Measurements from ENCODE around the gene UBQLN3. TPM values are rescaled to one million over a fixed set of nuclear protein-coding genes. Genes with fewer than 3 reads are reported as not detected.

Gene UBQLN3
- total RNA-seq, result 0.46 TPM

GRCh38 chr11:5509803-5510202, at the start of gene UBQLN3:
TSS of gene UBQLN3 (minus strand) at chr11:5509957. CDS start at chr11:5509558, 399 bp downstream.

GRCh38 chr11:5548440-5548839, 38.7 kb upstream of the UBQLN3 start, which contains the start of gene OR52H1:
TSS of gene OR52H1 (minus strand) at chr11:5548540. CDS start at chr11:5545505, 3,035 bp downstream.

GRCh38 chr11:5516599-5516998, 6.8 kb upstream of the UBQLN3 start, which contains the start of gene UBQLNL:
TSS of gene UBQLNL (minus strand) at chr11:5516699. CDS start at chr11:5516441, 258 bp downstream.

GRCh38 chr11:5488385-5488784, 21.4 kb downstream of the UBQLN3 start, which contains the start of gene OR52D1:
TSS of gene OR52D1 (plus strand) at chr11:5488685. CDS start at chr11:5488707, 22 bp downstream.

Other genes with a start within 250 kb of the UBQLN3 start
- gene HBE1, start 240.0 kb downstream of the UBQLN3 start, total RNA-seq, result 13.8 TPM
- not detected for gene OR51B4, start 208.0 kb downstream of the UBQLN3 start, total RNA-seq
- gene OR51B2, start 185.7 kb downstream of the UBQLN3 start, total RNA-seq, result 0.46 TPM
- 0.46 TPM for gene OR51B5, start 166.4 kb downstream of the UBQLN3 start, total RNA-seq
- not detected for gene OR51B6, start 158.4 kb downstream of the UBQLN3 start, total RNA-seq
- gene OR51M1, start 126.1 kb downstream of the UBQLN3 start, total RNA-seq, result not detected
- gene OR51Q1, start 87.8 kb downstream of the UBQLN3 start, total RNA-seq, result not detected
- not detected for gene OR51I1, start 68.4 kb downstream of the UBQLN3 start, total RNA-seq
- not detected for gene OR51I2, start 60.6 kb downstream of the UBQLN3 start, total RNA-seq
- gene OR52D1, start 21.3 kb downstream of the UBQLN3 start, total RNA-seq, result not detected
- gene UBQLNL, start 6.7 kb upstream of the UBQLN3 start, total RNA-seq, result 0.46 TPM
- 0.69 TPM for gene OR52H1, start 38.6 kb upstream of the UBQLN3 start, total RNA-seq
- gene OR52B6, start 70.9 kb upstream of the UBQLN3 start, total RNA-seq, result not detected
- gene TRIM6, start 86.7 kb upstream of the UBQLN3 start, total RNA-seq, result 1.2 TPM
- 2.3 TPM for gene TRIM34, start 115.0 kb upstream of the UBQLN3 start, total RNA-seq
- 7.6 TPM for gene TRIM5, start 175.1 kb upstream of the UBQLN3 start, total RNA-seq
- 6.0 TPM for gene TRIM22, start 179.8 kb upstream of the UBQLN3 start, total RNA-seq
- gene OR56B1, start 226.5 kb upstream of the UBQLN3 start, total RNA-seq, result not detected
- not detected for gene OR52N4, start 244.3 kb upstream of the UBQLN3 start, total RNA-seq